Measurements from ENCODE around the gene DPYD. TPM values are rescaled to one million over a fixed set of nuclear protein-coding genes. Genes with fewer than 3 reads are reported as not detected.

Gene DPYD
- total RNA-seq, 1 experiment from 2014 or later, result 24.5 TPM

GRCh38 chr1:97340951-97341350 lies 579.9 kb downstream of the DPYD start:
- Histone ChIP-seq H3K36me3 (no peaks in the 10 kb centered on the region; the same call in 1 of the 2 replicates), H3K4me3 (no peak overlapping the region), H3K9me3 (peaks cover 3% of the 10 kb centered on the region; the same call in 1 of the 2 replicates), H3K27me3 (no peaks in the 10 kb centered on the region)
- DNase-seq, result no peak

- DNase-seq, result no peak
- no peaks in the 10 kb centered on the region for H3K27me3 ChIP-seq
Observed at GRCh38 chr1:97338347-97338746, 582.5 kb downstream of the DPYD start.

GRCh38 chr1:97337250-97338030 lies 583.4 kb downstream of the DPYD start:
- Histone ChIP-seq H3K36me3 (no peaks in the 10 kb centered on the region), H3K9me3 (no peaks in the 10 kb centered on the region), H3K4me3 (no peak overlapping the region), H3K27me3 (no peaks in the 10 kb centered on the region)
- DNase-seq, result no peak

More at GRCh38 chr1:97338347-97338746, 582.5 kb downstream of the DPYD start:
- H3K36me3 ChIP-seq, result no peaks in the 10 kb centered on the region; the same call in 1 of the 2 replicates
- no peaks in the 10 kb centered on the region for H3K9me3 ChIP-seq
- no peak overlapping the region for H3K4me3 ChIP-seq

- H3K36me3 ChIP-seq, result no peaks in the 10 kb centered on the region
- DNase-seq, result peak; percentile 34
- H3K27me3 ChIP-seq, result no peaks in the 10 kb centered on the region
- no peak overlapping the region for H3K4me3 ChIP-seq
- H3K9me3 ChIP-seq, result no peaks in the 10 kb centered on the region
Observed at GRCh38 chr1:97334454-97334853, 586.4 kb downstream of the DPYD start.

- Histone ChIP-seq H3K36me3 (no peaks in the 10 kb centered on the region), H3K9me3 (no peaks in the 10 kb centered on the region), H3K27me3 (no peaks in the 10 kb centered on the region), H3K4me3 (no peak overlapping the region)
- DNase-seq, result no peak
Observed at GRCh38 chr1:97332716-97333115, 588.1 kb downstream of the DPYD start.

- no peaks in the 10 kb centered on the region for H3K27me3 ChIP-seq
- no peaks in the 10 kb centered on the region for H3K36me3 ChIP-seq
- no peak overlapping the region for H3K4me3 ChIP-seq
- no peak for DNase-seq
- H3K9me3 ChIP-seq, result no peaks in the 10 kb centered on the region
Observed at GRCh38 chr1:97331165-97331564, 589.7 kb downstream of the DPYD start.

- Histone ChIP-seq H3K9me3 (peaks cover 3% of the 10 kb centered on the region; the same call in 1 of the 2 replicates), H3K4me3 (no peak overlapping the region), H3K36me3 (no peaks in the 10 kb centered on the region; the same call in 1 of the 2 replicates), H3K27me3 (no peaks in the 10 kb centered on the region)
- DNase-seq, result no peak
Observed at GRCh38 chr1:97314685-97315084, 606.1 kb downstream of the DPYD start.

- Histone ChIP-seq H3K9me3 (no peaks in the 10 kb centered on the region), H3K4me3 (no peak overlapping the region), H3K36me3 (no peaks in the 10 kb centered on the region; the same call in none of the 2 replicates), H3K27me3 (no peaks in the 10 kb centered on the region)
- DNase-seq, result no peak
Observed at GRCh38 chr1:97308131-97308530, 612.7 kb downstream of the DPYD start.

- Histone ChIP-seq H3K27me3 (no peaks in the 10 kb centered on the region), H3K36me3 (no peaks in the 10 kb centered on the region; the same call in none of the 2 replicates), H3K9me3 (no peaks in the 10 kb centered on the region), H3K4me3 (no peak overlapping the region)
- DNase-seq, result no peak
Observed at GRCh38 chr1:97307568-97307967, 613.3 kb downstream of the DPYD start.

- Histone ChIP-seq H3K4me3 (no peak overlapping the region), H3K9me3 (no peaks in the 10 kb centered on the region), H3K27me3 (no peaks in the 10 kb centered on the region), H3K36me3 (no peaks in the 10 kb centered on the region; the same call in none of the 2 replicates)
- DNase-seq, result no peak
Observed at GRCh38 chr1:97307151-97307550, 613.7 kb downstream of the DPYD start.

- Histone ChIP-seq H3K4me3 (no peak overlapping the region), H3K27me3 (no peaks in the 10 kb centered on the region), H3K9me3 (no peaks in the 10 kb centered on the region), H3K36me3 (no peaks in the 10 kb centered on the region; the same call in none of the 2 replicates)
- DNase-seq, result no peak
Observed at GRCh38 chr1:97306504-97306903, 614.3 kb downstream of the DPYD start.

- Histone ChIP-seq H3K9me3 (no peaks in the 10 kb centered on the region), H3K36me3 (no peaks in the 10 kb centered on the region; the same call in 1 of the 2 replicates), H3K4me3 (no peak overlapping the region), H3K27me3 (no peaks in the 10 kb centered on the region)
- DNase-seq, result no peak
Observed at GRCh38 chr1:97304366-97304765, 616.5 kb downstream of the DPYD start.

GRCh38 chr1:97298966-97299365 lies 621.9 kb downstream of the DPYD start:
- Histone ChIP-seq H3K27me3 (no peaks in the 10 kb centered on the region), H3K36me3 (no peaks in the 10 kb centered on the region), H3K9me3 (no peaks in the 10 kb centered on the region), H3K4me3 (no peak overlapping the region)
- DNase-seq, result no peak

- no peaks in the 10 kb centered on the region for H3K27me3 ChIP-seq
- H3K9me3 ChIP-seq, result no peaks in the 10 kb centered on the region
- no peak for DNase-seq
- H3K36me3 ChIP-seq, result no peaks in the 10 kb centered on the region
- H3K4me3 ChIP-seq, result no peak overlapping the region
Observed at GRCh38 chr1:97297611-97298010, 623.2 kb downstream of the DPYD start.

GRCh38 chr1:97281962-97282361 lies 638.9 kb downstream of the DPYD start:
- Histone ChIP-seq H3K9me3 (no peaks in the 10 kb centered on the region; the same call in 1 of the 2 replicates), H3K36me3 (no peaks in the 10 kb centered on the region; the same call in 1 of the 2 replicates), H3K4me3 (no peak overlapping the region), H3K27me3 (no peaks in the 10 kb centered on the region)
- no peak for DNase-seq

GRCh38 chr1:97277891-97278654 lies 642.8 kb downstream of the DPYD start:
- H3K27me3 ChIP-seq, result no peaks in the 10 kb centered on the region
- H3K36me3 ChIP-seq, result peaks cover 2% of the 10 kb centered on the region; the same call in 1 of the 2 replicates
- no peak overlapping the region for H3K4me3 ChIP-seq
- H3K9me3 ChIP-seq, result no peaks in the 10 kb centered on the region
- DNase-seq, result no peak

Measured in MG63 (cell line).